ENCODE measurements around the gene SEC14L6.
"Not testable (repeated sequence)": the region's sequence is repeated elsewhere in the genome, so short reads cannot be mapped to it uniquely, and the experiment has no call there.

The SEC14L6 gene

GRCh38 chr22:30567277-30567676, 20.7 kb upstream of the SEC14L6 start:
- not testable (repeated sequence) for H2BK120ac ChIP-seq (ENCODE audit: low read depth, low read length); H3K4me3 ChIP-seq (ENCODE audit: insufficient read depth in 1 of 2, low read depth in 1 of 2, low read length in 2 of 2); H3K27ac ChIP-seq (ENCODE audit: low read length, poor library complexity, severe bottlenecking); H3K14ac ChIP-seq (ENCODE audit: low read length in 2 of 2); H4K8ac ChIP-seq (ENCODE audit: low read length); H3K9me3 ChIP-seq (ENCODE audit: control insufficient read depth, low read length); DNase-seq; H3K4me2 ChIP-seq (ENCODE audit: low read length, poor library complexity, severe bottlenecking); H3K23ac ChIP-seq (ENCODE audit: low read length in 2 of 2); H2AFZ ChIP-seq (ENCODE audit: low read depth, low read length); H2BK5ac ChIP-seq (ENCODE audit: low read depth, low read length, poor library complexity, severe bottlenecking); H2AK5ac ChIP-seq (ENCODE audit: low read length, severe bottlenecking); H2BK12ac ChIP-seq (ENCODE audit: low read length in 2 of 2); H3K18ac ChIP-seq (ENCODE audit: low read depth in 1 of 2, low read length in 2 of 2); H4K91ac ChIP-seq (ENCODE audit: low read length); H2BK15ac ChIP-seq (ENCODE audit: low read depth, poor library complexity, severe bottlenecking); H3K36me3 ChIP-seq (ENCODE audit: control insufficient read depth in 1 of 2, insufficient read depth in 2 of 2, low read depth in 1 of 2, low read length in 2 of 2); H3K9ac ChIP-seq (ENCODE audit: low read length); H3K4ac ChIP-seq (ENCODE audit: low read depth in 1 of 2, low read length in 2 of 2)
- Histone ChIP-seq H3K4me1 (ENCODE audit: control insufficient read depth, insufficient read depth, low read depth, low read length) (peaks cover 29% of the 10 kb centered on the region), H3K27me3 (ENCODE audit: control insufficient read depth in 1 of 2, insufficient read depth in 1 of 2, low read length in 2 of 2) (peaks cover 0 to 75% of the 10 kb centered on the region in 2 experiments), H3K79me1 (replicated peaks; ENCODE audit: low read length, poor library complexity, severe bottlenecking) (peaks cover 34% of the 10 kb centered on the region)
- whole genome bisulfite sequencing = 82% methylated on average over 6 of the region's 6 CpGs

GRCh38 chr22:30566125-30566524, 19.6 kb upstream of the SEC14L6 start:
- no peak overlapping the region for H2BK12ac ChIP-seq (ENCODE audit: low read length in 2 of 2)
- H3K4me1 ChIP-seq (ENCODE audit: control insufficient read depth, insufficient read depth, low read depth, low read length) = peaks cover 33% of the 10 kb centered on the region
- H2BK120ac ChIP-seq (ENCODE audit: low read depth, low read length) = no peak overlapping the region
- no peak overlapping the region for H4K8ac ChIP-seq (ENCODE audit: low read length)
- H3K4ac ChIP-seq (ENCODE audit: low read depth in 1 of 2, low read length in 2 of 2) = no peak overlapping the region
- H3K36me3 ChIP-seq (ENCODE audit: control insufficient read depth in 1 of 2, insufficient read depth in 2 of 2, low read depth in 1 of 2, low read length in 2 of 2) = peaks cover 0 to 3% of the 10 kb centered on the region in 2 experiments
- no peak overlapping the region for H3K4me2 ChIP-seq (ENCODE audit: low read length, poor library complexity, severe bottlenecking)
- no peak overlapping the region for H3K27ac ChIP-seq (ENCODE audit: low read length, poor library complexity, severe bottlenecking)
- no peak for DNase-seq
- peak overlapping the region; percentile 18 for H2AK5ac ChIP-seq (ENCODE audit: low read length, severe bottlenecking)
- no peak overlapping the region for H3K14ac ChIP-seq (ENCODE audit: low read length in 2 of 2)
- no peak overlapping the region for H4K91ac ChIP-seq (ENCODE audit: low read length)
- H2BK15ac ChIP-seq (ENCODE audit: low read depth, poor library complexity, severe bottlenecking) = no peak overlapping the region
- no peak overlapping the region for H3K23ac ChIP-seq (ENCODE audit: low read length in 2 of 2)
- H2AFZ ChIP-seq (ENCODE audit: low read depth, low read length) = no peak overlapping the region
- H3K4me3 ChIP-seq (ENCODE audit: insufficient read depth in 1 of 2, low read depth in 1 of 2, low read length in 2 of 2) = no peak overlapping the region
- peaks cover 32% of the 10 kb centered on the region for H3K79me1 ChIP-seq (replicated peaks; ENCODE audit: low read length, poor library complexity, severe bottlenecking)
- 79% methylated on average over 7 of the region's 7 CpGs for WGBS
- H3K27me3 ChIP-seq (ENCODE audit: control insufficient read depth in 1 of 2, insufficient read depth in 1 of 2, low read length in 2 of 2) = peaks cover 0 to 77% of the 10 kb centered on the region in 2 experiments
- H3K18ac ChIP-seq (ENCODE audit: low read depth in 1 of 2, low read length in 2 of 2) = no peak overlapping the region
- no peaks in the 10 kb centered on the region for H3K9me3 ChIP-seq (ENCODE audit: control insufficient read depth, low read length)
- H2BK5ac ChIP-seq (ENCODE audit: low read depth, low read length, poor library complexity, severe bottlenecking) = no peak overlapping the region
- no peak overlapping the region for H3K9ac ChIP-seq (ENCODE audit: low read length)

GRCh38 chr22:30565341-30565740, 18.8 kb upstream of the SEC14L6 start:
- H3K27ac ChIP-seq (ENCODE audit: low read length, poor library complexity, severe bottlenecking) = no peak overlapping the region
- H2AK5ac ChIP-seq (ENCODE audit: low read length, severe bottlenecking) = no peak overlapping the region
- H4K91ac ChIP-seq (ENCODE audit: low read length) = no peak overlapping the region
- H3K4ac ChIP-seq (ENCODE audit: low read depth in 1 of 2, low read length in 2 of 2) = no peak overlapping the region
- no peak overlapping the region for H3K4me2 ChIP-seq (ENCODE audit: low read length, poor library complexity, severe bottlenecking)
- no peaks in the 10 kb centered on the region for H3K9me3 ChIP-seq (ENCODE audit: control insufficient read depth, low read length)
- H2BK15ac ChIP-seq (ENCODE audit: low read depth, poor library complexity, severe bottlenecking) = no peak overlapping the region
- no peak overlapping the region for H3K18ac ChIP-seq (ENCODE audit: low read depth in 1 of 2, low read length in 2 of 2)
- no peak overlapping the region for H2BK12ac ChIP-seq (ENCODE audit: low read length in 2 of 2)
- 75% methylated on average over 4 of the region's 4 CpGs for WGBS
- no peak overlapping the region for H3K9ac ChIP-seq (ENCODE audit: low read length)
- no peak overlapping the region for H4K8ac ChIP-seq (ENCODE audit: low read length)
- peaks cover 38% of the 10 kb centered on the region for H3K4me1 ChIP-seq (ENCODE audit: control insufficient read depth, insufficient read depth, low read depth, low read length)
- H3K27me3 ChIP-seq (ENCODE audit: control insufficient read depth in 1 of 2, insufficient read depth in 1 of 2, low read length in 2 of 2) = peaks cover 0 to 70% of the 10 kb centered on the region in 2 experiments
- H3K36me3 ChIP-seq (ENCODE audit: control insufficient read depth in 1 of 2, insufficient read depth in 2 of 2, low read depth in 1 of 2, low read length in 2 of 2) = peaks cover 0 to 3% of the 10 kb centered on the region in 2 experiments
- DNase-seq = no peak
- H2AFZ ChIP-seq (ENCODE audit: low read depth, low read length) = no peak overlapping the region
- no peak overlapping the region for H2BK120ac ChIP-seq (ENCODE audit: low read depth, low read length)
- H3K79me1 ChIP-seq (replicated peaks; ENCODE audit: low read length, poor library complexity, severe bottlenecking) = peaks cover 30% of the 10 kb centered on the region
- no peak overlapping the region for H3K4me3 ChIP-seq (ENCODE audit: insufficient read depth in 1 of 2, low read depth in 1 of 2, low read length in 2 of 2)
- H3K23ac ChIP-seq (ENCODE audit: low read length in 2 of 2) = no peak overlapping the region
- H2BK5ac ChIP-seq (ENCODE audit: low read depth, low read length, poor library complexity, severe bottlenecking) = no peak overlapping the region
- no peak overlapping the region for H3K14ac ChIP-seq (ENCODE audit: low read length in 2 of 2)

- Histone ChIP-seq H3K18ac (ENCODE audit: low read depth in 1 of 2, low read length in 2 of 2) (no peak overlapping the region), H2BK15ac (ENCODE audit: low read depth, poor library complexity, severe bottlenecking) (no peak overlapping the region), H4K91ac (ENCODE audit: low read length) (no peak overlapping the region), H3K4me3 (ENCODE audit: insufficient read depth in 1 of 2, low read depth in 1 of 2, low read length in 2 of 2) (no peak overlapping the region), H3K79me1 (replicated peaks; ENCODE audit: low read length, poor library complexity, severe bottlenecking) (peaks cover 24% of the 10 kb centered on the region), H2BK12ac (ENCODE audit: low read length in 2 of 2) (no peak overlapping the region), H2AFZ (ENCODE audit: low read depth, low read length) (no peak overlapping the region), H3K36me3 (ENCODE audit: control insufficient read depth in 1 of 2, insufficient read depth in 2 of 2, low read depth in 1 of 2, low read length in 2 of 2) (peaks cover 0 to 3% of the 10 kb centered on the region in 2 experiments), H3K4me1 (ENCODE audit: control insufficient read depth, insufficient read depth, low read depth, low read length) (peaks cover 42% of the 10 kb centered on the region), H3K14ac (ENCODE audit: low read length in 2 of 2) (no peak overlapping the region), H3K27ac (ENCODE audit: low read length, poor library complexity, severe bottlenecking) (no peak overlapping the region), H3K23ac (ENCODE audit: low read length in 2 of 2) (no peak overlapping the region), H2AK5ac (ENCODE audit: low read length, severe bottlenecking) (no peak overlapping the region), H4K8ac (ENCODE audit: low read length) (no peak overlapping the region), H3K4me2 (ENCODE audit: low read length, poor library complexity, severe bottlenecking) (no peak overlapping the region), H2BK5ac (ENCODE audit: low read depth, low read length, poor library complexity, severe bottlenecking) (no peak overlapping the region), H3K9ac (ENCODE audit: low read length) (no peak overlapping the region), H3K4ac (ENCODE audit: low read depth in 1 of 2, low read length in 2 of 2) (no peak overlapping the region), H2BK120ac (ENCODE audit: low read depth, low read length) (no peak overlapping the region), H3K9me3 (ENCODE audit: control insufficient read depth, low read length) (no peaks in the 10 kb centered on the region), H3K27me3 (ENCODE audit: control insufficient read depth in 1 of 2, insufficient read depth in 1 of 2, low read length in 2 of 2) (peaks cover 0 to 66% of the 10 kb centered on the region in 2 experiments)
- no peak for DNase-seq
- WGBS = 30% methylated on average over 3 of the region's 3 CpGs
These were observed 18.2 kb upstream of the SEC14L6 start for GRCh38 chr22:30564761-30565119.
